NCI-H526 treated with DMSO at 0.1 percent for 48 hours (cell line): ENCODE results near the gene DPM3.
"Not testable (repeated sequence)": the region's sequence is repeated elsewhere in the genome, so short reads cannot be mapped to it uniquely, and the experiment has no call there.

Source experiments
- DNase-seq: peaks from one replicate; lab custom pipeline; 2025; lab: John Stamatoyannopoulos, UW

Gene DPM3

DNA sequence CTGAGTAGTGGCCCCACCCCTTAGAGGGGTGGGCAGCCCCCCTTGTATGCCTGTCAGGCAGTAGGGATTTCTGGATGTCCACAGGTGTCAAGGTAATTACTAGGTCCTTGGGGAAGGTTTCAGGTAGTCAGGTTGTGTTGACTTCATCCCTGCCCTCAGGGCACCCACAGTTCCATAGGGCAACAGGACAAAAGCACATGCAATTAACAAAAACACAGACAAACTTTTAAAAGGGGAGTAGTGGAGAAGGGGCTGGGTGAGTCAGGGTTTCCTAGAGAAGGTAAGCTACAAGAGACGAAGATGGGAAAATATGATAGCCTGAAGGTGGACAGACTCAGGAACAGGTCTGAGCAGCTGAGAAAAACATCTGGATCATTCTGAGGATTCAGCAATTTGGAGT, 18.7 kb upstream of the DPM3 start:
- DNase-seq: no peak

- not testable (repeated sequence) for DNase-seq
Measured at GRCh38 chr1:155155996-155156643, 15.8 kb upstream of the DPM3 start.

GRCh38 chr1:155145491-155145890, 5.2 kb upstream of the DPM3 start:
- no peak for DNase-seq

DNA sequence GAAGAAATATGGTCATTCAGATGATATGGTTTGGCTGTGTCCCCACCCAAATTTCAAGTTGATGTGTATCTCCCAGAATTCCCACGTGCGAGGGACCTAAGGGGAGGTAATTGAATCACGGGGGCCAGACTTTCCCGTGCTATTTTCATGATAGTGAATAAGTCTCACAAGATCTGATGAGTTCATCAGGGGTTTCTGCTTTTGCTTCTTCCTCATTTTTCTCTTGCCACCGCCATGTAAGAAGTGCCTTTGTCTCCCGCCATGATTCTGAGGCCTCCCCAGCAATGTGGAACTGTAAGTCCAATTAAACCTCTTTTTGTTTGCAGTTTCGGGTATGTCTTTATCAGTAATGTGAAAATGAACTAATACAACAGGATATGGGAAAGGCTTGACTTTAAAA, 1.4 kb upstream of the DPM3 start:
- no peak for DNase-seq

GRCh38 chr1:155140630-155140953, 261 bp upstream of the DPM3 start:
- DNase-seq: no peak

GRCh38 chr1:155137154-155137949, 3.0 kb downstream of the DPM3 start:
- no peak for DNase-seq

GRCh38 chr1:155136748-155137147, 3.6 kb downstream of the DPM3 start:
- DNase-seq: peak; percentile 45

DNA sequence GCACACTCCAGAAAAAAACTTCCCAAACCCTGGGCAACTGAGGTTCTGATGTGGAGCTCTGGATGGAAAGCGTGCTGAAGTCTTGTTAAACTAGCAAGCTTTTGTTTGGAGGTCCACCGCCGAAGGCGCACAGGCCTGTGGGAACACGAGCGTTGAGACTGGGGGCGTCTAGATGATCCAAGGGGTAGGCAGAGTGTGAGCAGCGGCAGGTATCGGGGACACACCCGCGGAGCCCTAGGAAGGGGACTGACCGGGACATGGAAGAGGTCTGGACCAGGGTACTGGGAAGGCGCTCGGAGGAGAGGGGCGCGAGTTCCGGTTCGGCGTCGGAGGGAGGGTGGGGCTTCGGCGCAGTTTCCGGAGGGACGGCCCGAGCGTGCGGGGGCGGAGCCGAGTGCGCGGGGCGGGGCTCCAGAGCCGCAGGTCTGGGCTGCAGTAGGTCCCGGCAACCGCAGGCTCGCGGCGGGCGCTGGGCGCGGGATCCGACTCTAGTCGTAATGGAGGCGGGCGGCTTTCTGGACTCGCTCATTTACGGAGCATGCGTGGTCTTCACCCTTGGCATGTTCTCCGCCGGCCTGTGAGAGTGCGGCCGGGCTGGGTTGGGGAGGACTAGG, 4.8 kb downstream of the DPM3 start, which contains the start of gene SLC50A1:
Gene SLC50A1 (plus strand): TSS at position 438 of the 614 bp plus-strand sequence. CDS start 60 bp downstream, at position 498.
- peak; percentile 99 for DNase-seq

DNA sequence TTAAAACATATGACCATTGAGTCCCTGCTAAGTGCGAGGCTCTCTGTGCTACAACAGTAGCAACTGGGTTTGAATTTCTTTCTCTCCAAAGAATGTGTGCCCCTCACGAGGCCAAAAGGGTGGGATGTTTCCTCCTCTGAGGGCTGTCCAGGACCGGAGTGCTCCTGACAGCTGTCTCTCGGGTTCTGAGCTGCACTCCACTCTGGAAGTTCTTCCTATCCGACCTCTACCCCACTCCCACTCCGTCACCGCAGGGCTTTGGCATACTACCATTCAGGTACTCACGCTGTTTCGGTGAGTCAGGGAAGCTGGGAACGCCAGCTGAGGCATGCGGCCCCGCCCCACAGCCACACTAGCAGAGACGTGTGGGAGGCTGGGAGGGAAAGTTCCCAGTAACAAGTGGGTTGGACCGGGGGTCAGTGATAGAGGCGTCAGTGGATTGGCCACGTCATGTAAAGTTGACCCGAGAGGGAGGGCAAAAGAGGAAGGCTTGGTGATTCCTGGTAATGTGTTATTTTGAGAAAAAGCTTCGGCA, 5.4 kb downstream of the DPM3 start:
- peak; percentile 66 for DNase-seq

- no peak for DNase-seq
Measured at GRCh38 chr1:155134322-155134721, 6.0 kb downstream of the DPM3 start.

- no peak for DNase-seq
Measured at GRCh38 chr1:155133799-155134281, 6.5 kb downstream of the DPM3 start.

GRCh38 chr1:155131856-155132255, 8.5 kb downstream of the DPM3 start:
- no peak for DNase-seq

- DNase-seq: no peak
Measured at GRCh38 chr1:155131285-155131684, 9.0 kb downstream of the DPM3 start.

GRCh38 chr1:155130272-155131006, 9.9 kb downstream of the DPM3 start:
- no peak for DNase-seq

DNA sequence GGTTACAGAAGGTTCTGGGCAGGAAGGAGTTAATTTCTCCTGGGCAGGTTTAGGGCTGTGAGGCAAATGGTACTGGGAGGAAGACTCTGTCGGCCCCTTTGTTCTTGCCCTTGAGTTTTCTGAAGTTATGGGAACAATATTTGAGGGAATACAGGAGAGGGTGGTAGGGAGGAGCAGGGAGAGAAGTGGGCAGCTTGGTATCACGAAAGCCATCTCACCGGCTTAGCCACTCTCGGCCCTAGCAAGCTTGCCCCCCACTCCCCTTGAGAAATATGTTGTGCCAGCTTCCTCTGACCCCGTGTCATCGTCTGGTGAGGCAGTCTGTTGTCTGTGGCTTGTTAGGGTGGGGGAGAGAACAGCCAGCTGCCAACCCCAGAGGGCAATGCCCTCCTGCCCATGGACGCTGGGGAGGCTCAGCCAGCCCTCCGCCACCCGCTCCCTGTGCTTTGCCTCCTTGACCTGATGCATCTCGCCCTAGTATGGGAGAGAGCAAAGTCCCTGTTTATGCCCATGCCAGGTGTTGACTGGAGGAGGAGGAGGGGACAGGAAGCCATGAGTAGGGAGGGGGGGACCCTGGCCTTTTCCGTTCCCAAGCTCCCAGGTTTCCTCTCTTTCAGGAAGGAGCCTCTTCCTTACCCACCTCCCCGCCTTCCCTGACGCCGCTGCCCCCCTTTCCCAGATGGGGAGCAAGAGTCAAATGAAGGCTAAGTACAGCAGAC, 11.4 kb downstream of the DPM3 start:
- peak; percentile 73 for DNase-seq

GRCh38 chr1:155127967-155128754, 12.2 kb downstream of the DPM3 start:
- DNase-seq: peak; percentile 54

- DNase-seq: peak; percentile 97
Measured at GRCh38 chr1:155127105-155127966, 13.0 kb downstream of the DPM3 start, which contains the start of gene EFNA1. EFNA1 (plus strand) TSS chr1:155127876; CDS start chr1:155127978, 102 bp downstream.

- peak; percentile 100 for DNase-seq
Measured at GRCh38 chr1:155126556-155127104, 13.7 kb downstream of the DPM3 start.

GRCh38 chr1:155125946-155126555, 14.3 kb downstream of the DPM3 start:
- peak; percentile 81 for DNase-seq
